ENCODE data around the gene CDH11. TPM values are rescaled to one million over a fixed set of nuclear protein-coding genes. Genes with fewer than 3 reads are reported as not detected.

The CDH11 gene
- total RNA-seq, 1 donor from 2014 or later, result 42.6 TPM

- H3K4me1 Mint-ChIP-seq (ENCODE audit: unreplicated experiment), result peaks cover 6% of the 10 kb centered on the region
- TF ChIP-seq CTCF (IDR thresholded peaks at IDR 0.05; ENCODE audit: unreplicated experiment), result no peak
- no peak overlapping the region for H3K4me3 Mint-ChIP-seq (ENCODE audit: unreplicated experiment)
- H3K9me3 Mint-ChIP-seq (ENCODE audit: unreplicated experiment), result no peaks in the 10 kb centered on the region
- DNase-seq (ENCODE audit: low spot score), result no peak
- H3K27ac Mint-ChIP-seq (ENCODE audit: unreplicated experiment), result no peak overlapping the region
- H3K27me3 Mint-ChIP-seq (ENCODE audit: unreplicated experiment), result no peaks in the 10 kb centered on the region
- H3K36me3 Mint-ChIP-seq (ENCODE audit: low read depth, unreplicated experiment), result no peaks in the 10 kb centered on the region
These were observed 138.6 kb downstream of the CDH11 start for GRCh38 chr16:64983231-64983630.

DNA sequence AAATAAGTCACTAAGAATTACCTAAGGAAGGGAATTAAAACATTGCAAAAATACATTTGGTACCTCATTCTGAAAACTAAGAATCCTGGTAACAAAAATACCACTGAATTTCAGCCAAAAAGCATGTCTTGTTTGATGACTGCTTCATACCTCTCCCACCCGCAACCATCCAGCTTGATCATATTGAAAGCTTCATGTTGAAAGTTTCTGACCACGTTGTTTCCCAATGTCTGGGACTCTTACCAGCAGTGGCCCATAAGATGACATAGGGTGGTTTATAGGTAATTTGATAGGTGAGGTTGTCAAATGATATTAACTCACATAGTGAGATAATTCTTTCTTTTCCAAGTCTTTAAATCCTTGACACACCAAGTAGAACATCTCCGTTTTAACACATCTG is 139.3 kb downstream of the CDH11 start:
- H3K4me1 Mint-ChIP-seq (ENCODE audit: unreplicated experiment), result peaks cover 6% of the 10 kb centered on the region
- H3K27ac Mint-ChIP-seq (ENCODE audit: unreplicated experiment), result no peak overlapping the region
- no peaks in the 10 kb centered on the region for H3K27me3 Mint-ChIP-seq (ENCODE audit: unreplicated experiment)
- no peak for DNase-seq (ENCODE audit: low spot score)
- no peaks in the 10 kb centered on the region for H3K36me3 Mint-ChIP-seq (ENCODE audit: low read depth, unreplicated experiment)
- no peaks in the 10 kb centered on the region for H3K9me3 Mint-ChIP-seq (ENCODE audit: unreplicated experiment)
- H3K4me3 Mint-ChIP-seq (ENCODE audit: unreplicated experiment), result no peak overlapping the region
- TF ChIP-seq CTCF (IDR thresholded peaks at IDR 0.05; ENCODE audit: unreplicated experiment), result no peak

GRCh38 chr16:64981568-64982281 is 140.1 kb downstream of the CDH11 start:
- Mint-ChIP-seq H3K36me3 (ENCODE audit: low read depth, unreplicated experiment) (no peaks in the 10 kb centered on the region), H3K27ac (ENCODE audit: unreplicated experiment) (no peak overlapping the region), H3K27me3 (ENCODE audit: unreplicated experiment) (no peaks in the 10 kb centered on the region), H3K4me3 (ENCODE audit: unreplicated experiment) (no peak overlapping the region), H3K9me3 (ENCODE audit: unreplicated experiment) (no peaks in the 10 kb centered on the region), H3K4me1 (ENCODE audit: unreplicated experiment) (peaks cover 6% of the 10 kb centered on the region)
- DNase-seq (ENCODE audit: low spot score), result no peak
- no peak for TF ChIP-seq CTCF (IDR thresholded peaks at IDR 0.05; ENCODE audit: unreplicated experiment)

- no peak for TF ChIP-seq CTCF (IDR thresholded peaks at IDR 0.05; ENCODE audit: unreplicated experiment)
- peaks cover 2% of the 10 kb centered on the region for H3K27me3 Mint-ChIP-seq (ENCODE audit: unreplicated experiment)
- H3K4me1 Mint-ChIP-seq (ENCODE audit: unreplicated experiment), result peaks cover 6% of the 10 kb centered on the region
- DNase-seq (ENCODE audit: low spot score), result no peak
- H3K9me3 Mint-ChIP-seq (ENCODE audit: unreplicated experiment), result no peaks in the 10 kb centered on the region
- no peak overlapping the region for H3K27ac Mint-ChIP-seq (ENCODE audit: unreplicated experiment)
- no peaks in the 10 kb centered on the region for H3K36me3 Mint-ChIP-seq (ENCODE audit: low read depth, unreplicated experiment)
- H3K4me3 Mint-ChIP-seq (ENCODE audit: unreplicated experiment), result no peak overlapping the region
These were observed 144.5 kb downstream of the CDH11 start for GRCh38 chr16:64977206-64977920.

GRCh38 chr16:64975821-64976220 is 146.0 kb downstream of the CDH11 start:
- H3K27ac Mint-ChIP-seq (ENCODE audit: unreplicated experiment), result no peak overlapping the region
- H3K4me3 Mint-ChIP-seq (ENCODE audit: unreplicated experiment), result no peak overlapping the region
- no peaks in the 10 kb centered on the region for H3K9me3 Mint-ChIP-seq (ENCODE audit: unreplicated experiment)
- peaks cover 2% of the 10 kb centered on the region for H3K27me3 Mint-ChIP-seq (ENCODE audit: unreplicated experiment)
- peaks cover 6% of the 10 kb centered on the region for H3K4me1 Mint-ChIP-seq (ENCODE audit: unreplicated experiment)
- TF ChIP-seq CTCF (IDR thresholded peaks at IDR 0.05; ENCODE audit: unreplicated experiment), result no peak
- no peak for DNase-seq (ENCODE audit: low spot score)
- H3K36me3 Mint-ChIP-seq (ENCODE audit: low read depth, unreplicated experiment), result peaks cover 7% of the 10 kb centered on the region

Data from endothelial cell (in vitro differentiated cells).